Measurements from ENCODE around the gene HSP90B1. TPM values are rescaled to one million over a fixed set of nuclear protein-coding genes. Genes with fewer than 3 reads are reported as not detected.

HSP90B1 gene
- total and polyA plus RNA-seq, 9 of the 15 experiments (the other 6 are each of a cell fraction or from before 2014, with no cell fraction given) = 196 to 719 (median 557) TPM

DNA sequence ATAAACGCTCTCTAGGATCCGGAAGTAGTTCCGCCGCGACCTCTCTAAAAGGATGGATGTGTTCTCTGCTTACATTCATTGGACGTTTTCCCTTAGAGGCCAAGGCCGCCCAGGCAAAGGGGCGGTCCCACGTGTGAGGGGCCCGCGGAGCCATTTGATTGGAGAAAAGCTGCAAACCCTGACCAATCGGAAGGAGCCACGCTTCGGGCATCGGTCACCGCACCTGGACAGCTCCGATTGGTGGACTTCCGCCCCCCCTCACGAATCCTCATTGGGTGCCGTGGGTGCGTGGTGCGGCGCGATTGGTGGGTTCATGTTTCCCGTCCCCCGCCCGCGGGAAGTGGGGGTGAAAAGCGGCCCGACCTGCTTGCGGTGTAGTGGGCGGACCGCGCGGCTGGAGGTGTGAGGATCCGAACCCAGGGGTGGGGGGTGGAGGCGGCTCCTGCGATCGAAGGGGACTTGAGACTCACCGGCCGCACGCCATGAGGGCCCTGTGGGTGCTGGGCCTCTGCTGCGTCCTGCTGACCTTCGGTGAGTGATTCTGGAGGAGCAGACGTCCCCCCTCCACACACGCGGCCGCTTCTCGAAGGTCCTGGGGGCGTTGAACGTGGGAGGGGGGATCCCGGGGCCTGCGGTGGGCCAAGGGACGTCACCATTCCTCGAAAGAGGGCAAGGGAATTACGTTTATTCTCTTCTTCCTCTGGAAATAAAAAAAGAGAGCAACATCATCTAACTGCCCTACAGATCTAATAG is at the start of gene HSP90B1 (continued):
- TF ChIP-seq ZNF584 (CRISPR knock-in tag; IDR thresholded peaks at IDR 0.05; ENCODE audit: low read depth) = peak; percentile 76; the same call in 1 of the 2 replicates
- peak in 1 of 2 experiments; percentile 81; a peak in 3 of 4 replicates for TF ChIP-seq RCOR1 (IDR thresholded peaks at IDR 0.05; ENCODE audit: borderline replicate concordance in 1 of 2, low read depth in 2 of 2, low read length in 2 of 2)
- no peak for TF ChIP-seq ZBTB8A (IDR thresholded peaks at IDR 0.05; ENCODE audit: partially characterized antibody)
- peak; percentile 97 for TF ChIP-seq ASH1L (IDR thresholded peaks at IDR 0.05; ENCODE audit: borderline replicate concordance, low read depth, partially characterized antibody)
- TF ChIP-seq, protein P1, sequence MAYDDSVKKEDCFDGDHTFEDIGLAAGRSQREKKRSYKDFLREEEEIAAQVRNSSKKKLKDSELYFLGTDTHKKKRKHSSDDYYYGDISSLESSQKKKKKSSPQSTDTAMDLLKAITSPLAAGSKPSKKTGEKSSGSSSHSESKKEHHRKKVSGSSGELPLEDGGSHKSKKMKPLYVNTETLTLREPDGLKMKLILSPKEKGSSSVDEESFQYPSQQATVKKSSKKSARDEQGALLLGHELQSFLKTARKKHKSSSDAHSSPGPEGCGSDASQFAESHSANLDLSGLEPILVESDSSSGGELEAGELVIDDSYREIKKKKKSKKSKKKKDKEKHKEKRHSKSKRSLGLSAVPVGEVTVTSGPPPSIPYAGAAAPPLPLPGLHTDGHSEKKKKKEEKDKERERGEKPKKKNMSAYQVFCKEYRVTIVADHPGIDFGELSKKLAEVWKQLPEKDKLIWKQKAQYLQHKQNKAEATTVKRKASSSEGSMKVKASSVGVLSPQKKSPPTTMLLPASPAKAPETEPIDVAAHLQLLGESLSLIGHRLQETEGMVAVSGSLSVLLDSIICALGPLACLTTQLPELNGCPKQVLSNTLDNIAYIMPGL (CRISPR knock-in tag; IDR thresholded peaks at IDR 0.05) = 0 out of 2 replicates have a peak, but pooled peaks have one; percentile 20
- peak; percentile 97 for TF ChIP-seq POLR2A (conservative IDR thresholded peaks at IDR 0.05)
- TF ChIP-seq KDM4B (IDR thresholded peaks at IDR 0.05; ENCODE audit: borderline replicate concordance in 2 of 2, low read depth in 1 of 2) = no peak; a peak in 1 of 4 replicates
- TF ChIP-seq BRCA1 (IDR thresholded peaks at IDR 0.05) = no peak
- TF ChIP-seq BRCA1 (CRISPR knock-in tag; IDR thresholded peaks at IDR 0.05) = no peak
- TF ChIP-seq CSDE1 (IDR thresholded peaks at IDR 0.05) = no peak
- TF ChIP-seq, protein P2, sequence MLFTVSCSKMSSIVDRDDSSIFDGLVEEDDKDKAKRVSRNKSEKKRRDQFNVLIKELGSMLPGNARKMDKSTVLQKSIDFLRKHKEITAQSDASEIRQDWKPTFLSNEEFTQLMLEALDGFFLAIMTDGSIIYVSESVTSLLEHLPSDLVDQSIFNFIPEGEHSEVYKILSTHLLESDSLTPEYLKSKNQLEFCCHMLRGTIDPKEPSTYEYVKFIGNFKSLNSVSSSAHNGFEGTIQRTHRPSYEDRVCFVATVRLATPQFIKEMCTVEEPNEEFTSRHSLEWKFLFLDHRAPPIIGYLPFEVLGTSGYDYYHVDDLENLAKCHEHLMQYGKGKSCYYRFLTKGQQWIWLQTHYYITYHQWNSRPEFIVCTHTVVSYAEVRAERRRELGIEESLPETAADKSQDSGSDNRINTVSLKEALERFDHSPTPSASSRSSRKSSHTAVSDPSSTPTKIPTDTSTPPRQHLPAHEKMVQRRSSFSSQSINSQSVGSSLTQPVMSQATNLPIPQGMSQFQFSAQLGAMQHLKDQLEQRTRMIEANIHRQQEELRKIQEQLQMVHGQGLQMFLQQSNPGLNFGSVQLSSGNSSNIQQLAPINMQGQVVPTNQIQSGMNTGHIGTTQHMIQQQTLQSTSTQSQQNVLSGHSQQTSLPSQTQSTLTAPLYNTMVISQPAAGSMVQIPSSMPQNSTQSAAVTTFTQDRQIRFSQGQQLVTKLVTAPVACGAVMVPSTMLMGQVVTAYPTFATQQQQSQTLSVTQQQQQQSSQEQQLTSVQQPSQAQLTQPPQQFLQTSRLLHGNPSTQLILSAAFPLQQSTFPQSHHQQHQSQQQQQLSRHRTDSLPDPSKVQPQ (CRISPR knock-in tag; IDR thresholded peaks at IDR 0.05; ENCODE audit: borderline replicate concordance) = no peak
- TF ChIP-seq KLF16 (IDR thresholded peaks at IDR 0.05) = no peak
- peak; percentile 96 for TF ChIP-seq RBM25 (IDR thresholded peaks at IDR 0.05; ENCODE audit: low read depth, low read length, severe bottlenecking)
- TF ChIP-seq, protein P3, sequence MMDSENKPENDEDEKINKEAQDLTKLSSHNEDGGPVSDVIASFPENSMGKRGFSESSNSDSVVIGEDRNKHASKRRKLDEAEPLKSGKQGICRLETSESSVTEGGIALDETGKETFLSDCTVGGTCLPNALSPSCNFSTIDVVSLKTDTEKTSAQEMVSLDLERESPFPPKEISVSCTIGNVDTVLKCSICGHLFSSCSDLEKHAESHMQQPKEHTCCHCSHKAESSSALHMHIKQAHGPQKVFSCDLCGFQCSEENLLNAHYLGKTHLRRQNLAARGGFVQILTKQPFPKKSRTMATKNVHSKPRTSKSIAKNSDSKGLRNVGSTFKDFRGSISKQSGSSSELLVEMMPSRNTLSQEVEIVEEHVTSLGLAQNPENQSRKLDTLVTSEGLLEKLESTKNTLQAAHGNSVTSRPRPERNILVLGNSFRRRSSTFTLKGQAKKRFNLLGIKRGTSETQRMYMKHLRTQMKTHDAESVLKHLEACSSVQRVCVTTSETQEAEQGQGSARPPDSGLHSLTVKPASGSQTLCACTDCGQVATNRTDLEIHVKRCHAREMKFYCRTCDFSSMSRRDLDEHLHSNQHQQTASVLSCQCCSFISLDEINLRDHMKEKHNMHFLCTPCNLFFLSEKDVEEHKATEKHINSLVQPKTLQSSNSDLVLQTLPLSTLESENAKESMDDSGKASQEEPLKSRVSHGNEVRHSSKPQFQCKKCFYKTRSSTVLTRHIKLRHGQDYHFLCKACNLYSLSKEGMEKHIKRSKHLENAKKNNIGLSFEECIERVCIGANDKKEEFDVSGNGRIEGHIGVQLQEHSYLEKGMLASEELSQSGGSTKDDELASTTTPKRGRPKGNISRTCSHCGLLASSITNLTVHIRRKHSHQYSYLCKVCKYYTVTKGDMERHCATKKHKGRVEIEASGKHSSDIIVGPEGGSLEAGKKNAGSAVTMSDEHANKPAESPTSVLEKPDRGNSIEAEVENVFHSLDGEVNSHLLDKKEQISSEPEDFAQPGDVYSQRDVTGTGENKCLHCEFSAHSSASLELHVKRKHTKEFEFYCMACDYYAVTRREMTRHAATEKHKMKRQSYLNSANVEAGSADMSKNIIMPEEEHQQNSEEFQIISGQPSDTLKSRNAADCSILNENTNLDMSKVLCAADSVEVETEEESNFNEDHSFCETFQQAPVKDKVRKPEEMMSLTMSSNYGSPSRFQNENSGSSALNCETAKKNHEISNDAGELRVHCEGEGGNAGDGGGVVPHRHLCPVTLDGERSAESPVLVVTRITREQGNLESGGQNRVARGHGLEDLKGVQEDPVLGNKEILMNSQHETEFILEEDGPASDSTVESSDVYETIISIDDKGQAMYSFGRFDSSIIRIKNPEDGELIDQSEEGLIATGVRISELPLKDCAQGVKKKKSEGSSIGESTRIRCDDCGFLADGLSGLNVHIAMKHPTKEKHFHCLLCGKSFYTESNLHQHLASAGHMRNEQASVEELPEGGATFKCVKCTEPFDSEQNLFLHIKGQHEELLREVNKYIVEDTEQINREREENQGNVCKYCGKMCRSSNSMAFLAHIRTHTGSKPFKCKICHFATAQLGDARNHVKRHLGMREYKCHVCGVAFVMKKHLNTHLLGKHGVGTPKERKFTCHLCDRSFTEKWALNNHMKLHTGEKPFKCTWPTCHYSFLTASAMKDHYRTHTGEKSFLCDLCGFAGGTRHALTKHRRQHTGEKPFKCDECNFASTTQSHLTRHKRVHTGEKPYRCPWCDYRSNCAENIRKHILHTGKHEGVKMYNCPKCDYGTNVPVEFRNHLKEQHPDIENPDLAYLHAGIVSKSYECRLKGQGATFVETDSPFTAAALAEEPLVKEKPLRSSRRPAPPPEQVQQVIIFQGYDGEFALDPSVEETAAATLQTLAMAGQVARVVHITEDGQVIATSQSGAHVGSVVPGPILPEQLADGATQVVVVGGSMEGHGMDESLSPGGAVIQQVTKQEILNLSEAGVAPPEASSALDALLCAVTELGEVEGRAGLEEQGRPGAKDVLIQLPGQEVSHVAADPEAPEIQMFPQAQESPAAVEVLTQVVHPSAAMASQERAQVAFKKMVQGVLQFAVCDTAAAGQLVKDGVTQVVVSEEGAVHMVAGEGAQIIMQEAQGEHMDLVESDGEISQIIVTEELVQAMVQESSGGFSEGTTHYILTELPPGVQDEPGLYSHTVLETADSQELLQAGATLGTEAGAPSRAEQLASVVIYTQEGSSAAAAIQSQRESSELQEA (IDR thresholded peaks at IDR 0.05; ENCODE audit: low read depth) = no peak
- TF ChIP-seq ADNP (tag; IDR thresholded peaks at IDR 0.05) = no peak

Measured in K562 (cell line).